ENCODE data around the gene SNX15.

DNA sequence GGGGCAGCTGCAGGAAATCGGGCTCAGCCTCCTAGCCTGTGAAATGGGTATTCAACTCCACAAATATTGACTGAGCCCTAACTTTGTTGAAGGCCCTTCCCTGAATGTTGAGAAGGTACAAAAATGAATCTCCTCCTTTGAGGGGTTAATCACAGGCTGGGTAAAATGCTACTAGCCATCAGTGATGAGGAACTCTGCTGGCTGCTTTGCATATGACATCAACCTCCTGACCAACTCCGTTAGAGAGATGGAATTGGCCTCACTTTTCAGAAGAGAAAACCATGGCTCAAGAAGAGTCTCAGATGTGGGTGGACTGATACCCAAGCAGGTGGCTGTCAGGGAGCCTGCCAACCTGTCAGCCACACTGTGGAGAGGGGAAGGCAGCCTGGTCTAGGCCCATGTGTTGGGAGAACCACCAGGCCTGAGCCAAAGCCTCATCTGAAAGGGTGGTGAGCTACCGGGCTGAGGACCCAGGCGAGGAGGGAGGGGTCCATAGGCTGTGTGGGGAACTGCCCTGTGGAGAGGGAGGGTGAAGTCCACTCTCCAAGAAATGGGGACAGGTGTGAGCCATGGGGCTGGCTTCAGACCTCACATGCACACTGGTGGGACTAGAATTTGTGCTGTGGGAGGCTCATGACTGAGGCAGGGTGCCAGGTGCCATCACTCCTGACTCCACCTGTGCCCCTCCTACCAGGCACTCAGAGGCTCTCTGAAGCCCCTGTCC, 44.8 kb downstream of the SNX15 start:
- TF ChIP-seq POLR2AphosphoS5 (IDR thresholded peaks at IDR 0.05; ENCODE audit: insufficient read depth in 1 of 2, low read depth in 1 of 2) = no peak
- TF ChIP-seq, protein P1, sequence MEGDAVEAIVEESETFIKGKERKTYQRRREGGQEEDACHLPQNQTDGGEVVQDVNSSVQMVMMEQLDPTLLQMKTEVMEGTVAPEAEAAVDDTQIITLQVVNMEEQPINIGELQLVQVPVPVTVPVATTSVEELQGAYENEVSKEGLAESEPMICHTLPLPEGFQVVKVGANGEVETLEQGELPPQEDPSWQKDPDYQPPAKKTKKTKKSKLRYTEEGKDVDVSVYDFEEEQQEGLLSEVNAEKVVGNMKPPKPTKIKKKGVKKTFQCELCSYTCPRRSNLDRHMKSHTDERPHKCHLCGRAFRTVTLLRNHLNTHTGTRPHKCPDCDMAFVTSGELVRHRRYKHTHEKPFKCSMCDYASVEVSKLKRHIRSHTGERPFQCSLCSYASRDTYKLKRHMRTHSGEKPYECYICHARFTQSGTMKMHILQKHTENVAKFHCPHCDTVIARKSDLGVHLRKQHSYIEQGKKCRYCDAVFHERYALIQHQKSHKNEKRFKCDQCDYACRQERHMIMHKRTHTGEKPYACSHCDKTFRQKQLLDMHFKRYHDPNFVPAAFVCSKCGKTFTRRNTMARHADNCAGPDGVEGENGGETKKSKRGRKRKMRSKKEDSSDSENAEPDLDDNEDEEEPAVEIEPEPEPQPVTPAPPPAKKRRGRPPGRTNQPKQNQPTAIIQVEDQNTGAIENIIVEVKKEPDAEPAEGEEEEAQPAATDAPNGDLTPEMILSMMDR (IDR thresholded peaks at IDR 0.05) = no peak
